Measurements from ENCODE around the gene CTU2. TPM values are rescaled to one million over a fixed set of nuclear protein-coding genes. Genes with fewer than 3 reads are reported as not detected.

CTU2 gene
- polyA plus RNA-seq, 5 donors, result 7.9 to 19.2 (median 13.4) TPM

GRCh38 chr16:88713568-88714419, 7.5 kb downstream of the CTU2 start:
- DNase-seq, result no peak

GRCh38 chr16:88714420-88715302, 8.4 kb downstream of the CTU2 start:
- DNase-seq, result no peak

- no peak for DNase-seq
These were observed 9.2 kb downstream of the CTU2 start for GRCh38 chr16:88715312-88716190.

- no peak for DNase-seq
These were observed 9.9 kb downstream of the CTU2 start for GRCh38 chr16:88716201-88716600.

- DNase-seq, result no peak
These were observed 10.3 kb downstream of the CTU2 start for GRCh38 chr16:88716601-88717001.

- no peak for DNase-seq
These were observed 11.9 kb downstream of the CTU2 start for GRCh38 chr16:88718178-88718577.

- DNase-seq, result no peak
These were observed 13.1 kb downstream of the CTU2 start for GRCh38 chr16:88719267-88719932.

GRCh38 chr16:88719933-88720296, 13.6 kb downstream of the CTU2 start:
- no peak for DNase-seq

- no peak for DNase-seq
These were observed 14.2 kb downstream of the CTU2 start for GRCh38 chr16:88720396-88720970.

GRCh38 chr16:88721236-88721635, 14.9 kb downstream of the CTU2 start:
- DNase-seq, result no peak

GRCh38 chr16:88721815-88722755, 15.8 kb downstream of the CTU2 start:
- no peak for DNase-seq

GRCh38 chr16:88722784-88723506, 16.6 kb downstream of the CTU2 start:
- DNase-seq, result no peak

GRCh38 chr16:88723507-88723887, 17.2 kb downstream of the CTU2 start:
- DNase-seq, result no peak

- no peak for DNase-seq
These were observed 17.6 kb downstream of the CTU2 start for GRCh38 chr16:88723911-88724310.

- no peak for DNase-seq
These were observed 18.7 kb downstream of the CTU2 start for GRCh38 chr16:88724855-88725555.

GRCh38 chr16:88725609-88726407, 19.5 kb downstream of the CTU2 start:
- no peak for DNase-seq

GRCh38 chr16:88726408-88726749, 20.1 kb downstream of the CTU2 start:
- DNase-seq, result no peak

- DNase-seq, result no peak
These were observed 20.7 kb downstream of the CTU2 start for GRCh38 chr16:88726981-88727380.

Measured in right lung (tissue), 5 donors.